ENCODE measurements around the gene PI4KB. TPM values are rescaled to one million over a fixed set of nuclear protein-coding genes. Genes with fewer than 3 reads are reported as not detected.

PI4KB gene
- total and polyA plus RNA-seq, 2 of the 13 experiments (the other 11 are each of a cell fraction or from before 2014, with no cell fraction given) = 19.5 to 29.3 TPM

DNA sequence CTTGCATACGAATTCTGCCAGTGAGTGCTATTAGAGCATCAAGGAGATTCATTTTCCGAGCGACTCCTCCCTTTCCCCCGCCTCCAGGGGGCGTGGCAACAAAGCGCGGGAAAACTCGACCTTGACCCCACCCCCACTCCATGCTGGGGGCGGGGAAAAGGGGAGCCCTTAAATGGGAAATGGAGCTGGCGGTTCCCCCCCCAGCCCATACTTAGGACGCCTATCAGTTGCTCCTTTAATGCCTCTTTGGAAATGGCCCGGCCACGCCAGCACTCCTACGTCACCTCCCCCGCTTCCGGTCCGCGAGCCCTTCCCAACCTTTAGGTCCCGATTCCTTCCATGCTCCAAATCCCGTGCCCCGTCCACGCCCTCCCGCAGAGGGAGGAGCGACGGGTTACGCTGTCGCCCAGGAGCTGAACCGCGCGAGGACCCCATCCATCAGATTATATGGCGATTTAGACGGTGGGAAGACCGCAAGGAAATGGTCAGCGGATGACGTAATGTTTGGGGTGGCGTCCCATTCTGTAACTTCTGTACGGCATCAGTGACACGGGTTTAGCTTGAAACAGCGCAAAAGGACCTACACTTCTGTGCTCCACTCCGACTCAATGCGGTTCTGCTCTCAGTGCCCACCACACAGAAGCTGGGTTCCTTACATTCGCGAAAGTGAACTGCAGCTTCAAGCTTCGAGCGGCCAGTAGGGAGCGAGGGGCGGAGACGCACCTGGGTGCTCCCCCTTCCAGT lies 45.8 kb downstream of the PI4KB start:
- ATAC-seq (peak; percentile 36), FAIRE-seq (peak; percentile 94), DNase-seq (ENCODE audit: low spot score) (peak; percentile 95)
- peak overlapping the region; percentile 60 to 77 (median 62) for H3K4me3 ChIP-seq (replicated peaks in 1 of 3; ENCODE audit: insufficient read depth in 1 of 3, low read depth in 2 of 3, low read length in 3 of 3)
- peak overlapping the region; percentile 98 for H3K27ac ChIP-seq (ENCODE audit: extremely low read length, insufficient read depth, low read length)
- in situ Hi-C loops (cut with HindIII; ENCODE audit: extremely low pct_ligation_motif_present, low pct_unique_long_range_greater_than_20kb) = no loop called here
- 0% methylated on average over 12 of the region's 48 CpGs for WGBS (ENCODE audit: low lambda C conversion rate)
- TSS peak; percentile 93 for BruUV-seq (replicated peaks)
- H3K27me3 ChIP-seq (ENCODE audit: control insufficient read depth in 1 of 2, insufficient read depth in 2 of 2, low read length in 2 of 2) = no peaks in the 10 kb centered on the region; a peak in 1 of 5 replicates
- peaks cover 29% of the 10 kb centered on the region for H3K79me2 ChIP-seq (ENCODE audit: insufficient read depth, low read length)
- H3K4me2 ChIP-seq (ENCODE audit: low read depth, low read length) = peak overlapping the region; percentile 78
- H3K36me3 ChIP-seq (replicated peaks in 1 of 2; ENCODE audit: control insufficient read depth in 1 of 2, insufficient read depth in 2 of 2, low read length in 2 of 2) = peaks cover 5 to 12% of the 10 kb centered on the region in 2 experiments
- ChIA-PET CTCF (ENCODE audit: low intra/inter-chr PET ratio, low total read pairs) (no interaction called here), POLR2A (interaction anchor here (0.7 to 3.9 kb wide), 26 partner anchors 8 to 330 kb away, joined by 3 to 71 read pairs (median 4); partner anchors contain the start of genes C1orf56, CGN, PI4KB and PSMD4)
- no peaks in the 10 kb centered on the region for H3K9me3 ChIP-seq (ENCODE audit: low read length)
- intact Hi-C loops (cut with micrococcal nuclease; ENCODE audit: unreplicated experiment) = loop anchor here (1.0 to 2.0 kb wide), 3 partner anchors 27 to 83 kb away; partner anchors contain the start of genes PI4KB, PIP5K1A and PSMD4
- peak overlapping the region; percentile 59 for H2AFZ ChIP-seq (ENCODE audit: low read length)
- peaks cover 7% of the 10 kb centered on the region; the same call in 1 of the 2 replicates for H4K20me1 ChIP-seq (ENCODE audit: insufficient read depth, low read length)
- peak overlapping the region; percentile 95 for H3K9ac ChIP-seq (ENCODE audit: insufficient read depth, low read depth, low read length)
- peaks cover 22% of the 10 kb centered on the region for H3K4me1 ChIP-seq (ENCODE audit: insufficient read depth, low read length)
- TF ChIP-seq, protein P1, sequence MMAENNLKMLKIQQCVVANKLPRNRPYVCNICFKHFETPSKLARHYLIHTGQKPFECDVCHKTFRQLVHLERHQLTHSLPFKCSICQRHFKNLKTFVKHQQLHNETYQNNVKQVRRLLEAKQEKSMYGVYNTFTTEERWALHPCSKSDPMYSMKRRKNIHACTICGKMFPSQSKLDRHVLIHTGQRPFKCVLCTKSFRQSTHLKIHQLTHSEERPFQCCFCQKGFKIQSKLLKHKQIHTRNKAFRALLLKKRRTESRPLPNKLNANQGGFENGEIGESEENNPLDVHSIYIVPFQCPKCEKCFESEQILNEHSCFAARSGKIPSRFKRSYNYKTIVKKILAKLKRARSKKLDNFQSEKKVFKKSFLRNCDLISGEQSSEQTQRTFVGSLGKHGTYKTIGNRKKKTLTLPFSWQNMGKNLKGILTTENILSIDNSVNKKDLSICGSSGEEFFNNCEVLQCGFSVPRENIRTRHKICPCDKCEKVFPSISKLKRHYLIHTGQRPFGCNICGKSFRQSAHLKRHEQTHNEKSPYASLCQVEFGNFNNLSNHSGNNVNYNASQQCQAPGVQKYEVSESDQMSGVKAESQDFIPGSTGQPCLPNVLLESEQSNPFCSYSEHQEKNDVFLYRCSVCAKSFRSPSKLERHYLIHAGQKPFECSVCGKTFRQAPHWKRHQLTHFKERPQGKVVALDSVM (CRISPR knock-in tag; IDR thresholded peaks at IDR 0.05) = peak; percentile 62; the same call in 1 of the 2 replicates
- TF ChIP-seq, protein P2, sequence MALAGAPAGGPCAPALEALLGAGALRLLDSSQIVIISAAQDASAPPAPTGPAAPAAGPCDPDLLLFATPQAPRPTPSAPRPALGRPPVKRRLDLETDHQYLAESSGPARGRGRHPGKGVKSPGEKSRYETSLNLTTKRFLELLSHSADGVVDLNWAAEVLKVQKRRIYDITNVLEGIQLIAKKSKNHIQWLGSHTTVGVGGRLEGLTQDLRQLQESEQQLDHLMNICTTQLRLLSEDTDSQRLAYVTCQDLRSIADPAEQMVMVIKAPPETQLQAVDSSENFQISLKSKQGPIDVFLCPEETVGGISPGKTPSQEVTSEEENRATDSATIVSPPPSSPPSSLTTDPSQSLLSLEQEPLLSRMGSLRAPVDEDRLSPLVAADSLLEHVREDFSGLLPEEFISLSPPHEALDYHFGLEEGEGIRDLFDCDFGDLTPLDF (CRISPR knock-in tag; IDR thresholded peaks at IDR 0.05) = peak; percentile 96
- TF ChIP-seq MEF2D (CRISPR knock-in tag; IDR thresholded peaks at IDR 0.05) (peak; percentile 78), ATF7-NPFF (CRISPR knock-in tag; IDR thresholded peaks at IDR 0.05; ENCODE audit: low read depth) (peak; percentile 58), FOSL1 (CRISPR knock-in tag; IDR thresholded peaks at IDR 0.05; ENCODE audit: borderline replicate concordance) (no peak), NCOR1 (IDR thresholded peaks at IDR 0.05; ENCODE audit: borderline replicate concordance, low read length) (peak; percentile 69; the same call in 1 of the 2 replicates), ZNF746 (CRISPR knock-in tag; IDR thresholded peaks at IDR 0.05) (peak; percentile 53; the same call in 1 of the 2 replicates), IRF2 (CRISPR knock-in tag; IDR thresholded peaks at IDR 0.05) (no peak; the same call in 1 of the 2 replicates), SMARCC2 (IDR thresholded peaks at IDR 0.05) (no peak)
- TF ChIP-seq, protein P3, sequence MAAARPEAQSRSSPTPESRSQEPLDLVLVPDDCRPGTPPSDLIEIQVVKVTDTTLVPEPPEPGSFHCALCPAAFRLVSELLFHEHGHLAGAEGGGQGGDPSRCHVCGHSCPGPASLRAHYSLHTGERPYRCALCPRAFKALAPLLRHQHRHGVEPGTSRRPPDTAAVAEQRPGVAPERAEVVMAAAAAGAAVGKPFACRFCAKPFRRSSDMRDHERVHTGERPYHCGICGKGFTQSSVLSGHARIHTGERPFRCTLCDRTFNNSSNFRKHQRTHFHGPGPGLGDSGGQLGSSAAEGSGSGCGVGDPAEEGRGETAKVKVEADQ (CRISPR knock-in tag; IDR thresholded peaks at IDR 0.05; ENCODE audit: borderline replicate concordance) = peak; percentile 27; the same call in 1 of the 2 replicates
- TF ChIP-seq, protein P4, sequence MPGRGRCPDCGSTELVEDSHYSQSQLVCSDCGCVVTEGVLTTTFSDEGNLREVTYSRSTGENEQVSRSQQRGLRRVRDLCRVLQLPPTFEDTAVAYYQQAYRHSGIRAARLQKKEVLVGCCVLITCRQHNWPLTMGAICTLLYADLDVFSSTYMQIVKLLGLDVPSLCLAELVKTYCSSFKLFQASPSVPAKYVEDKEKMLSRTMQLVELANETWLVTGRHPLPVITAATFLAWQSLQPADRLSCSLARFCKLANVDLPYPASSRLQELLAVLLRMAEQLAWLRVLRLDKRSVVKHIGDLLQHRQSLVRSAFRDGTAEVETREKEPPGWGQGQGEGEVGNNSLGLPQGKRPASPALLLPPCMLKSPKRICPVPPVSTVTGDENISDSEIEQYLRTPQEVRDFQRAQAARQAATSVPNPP (CRISPR knock-in tag; IDR thresholded peaks at IDR 0.05) = peak; percentile 63; the same call in 1 of the 2 replicates
- TF ChIP-seq, protein P5, sequence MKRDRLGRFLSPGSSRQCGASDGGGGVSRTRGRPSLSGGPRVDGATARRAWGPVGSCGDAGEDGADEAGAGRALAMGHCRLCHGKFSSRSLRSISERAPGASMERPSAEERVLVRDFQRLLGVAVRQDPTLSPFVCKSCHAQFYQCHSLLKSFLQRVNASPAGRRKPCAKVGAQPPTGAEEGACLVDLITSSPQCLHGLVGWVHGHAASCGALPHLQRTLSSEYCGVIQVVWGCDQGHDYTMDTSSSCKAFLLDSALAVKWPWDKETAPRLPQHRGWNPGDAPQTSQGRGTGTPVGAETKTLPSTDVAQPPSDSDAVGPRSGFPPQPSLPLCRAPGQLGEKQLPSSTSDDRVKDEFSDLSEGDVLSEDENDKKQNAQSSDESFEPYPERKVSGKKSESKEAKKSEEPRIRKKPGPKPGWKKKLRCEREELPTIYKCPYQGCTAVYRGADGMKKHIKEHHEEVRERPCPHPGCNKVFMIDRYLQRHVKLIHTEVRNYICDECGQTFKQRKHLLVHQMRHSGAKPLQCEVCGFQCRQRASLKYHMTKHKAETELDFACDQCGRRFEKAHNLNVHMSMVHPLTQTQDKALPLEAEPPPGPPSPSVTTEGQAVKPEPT (CRISPR knock-in tag; IDR thresholded peaks at IDR 0.05; ENCODE audit: low read depth) = peak; percentile 20; the same call in 1 of the 2 replicates
- TF ChIP-seq, protein P6, sequence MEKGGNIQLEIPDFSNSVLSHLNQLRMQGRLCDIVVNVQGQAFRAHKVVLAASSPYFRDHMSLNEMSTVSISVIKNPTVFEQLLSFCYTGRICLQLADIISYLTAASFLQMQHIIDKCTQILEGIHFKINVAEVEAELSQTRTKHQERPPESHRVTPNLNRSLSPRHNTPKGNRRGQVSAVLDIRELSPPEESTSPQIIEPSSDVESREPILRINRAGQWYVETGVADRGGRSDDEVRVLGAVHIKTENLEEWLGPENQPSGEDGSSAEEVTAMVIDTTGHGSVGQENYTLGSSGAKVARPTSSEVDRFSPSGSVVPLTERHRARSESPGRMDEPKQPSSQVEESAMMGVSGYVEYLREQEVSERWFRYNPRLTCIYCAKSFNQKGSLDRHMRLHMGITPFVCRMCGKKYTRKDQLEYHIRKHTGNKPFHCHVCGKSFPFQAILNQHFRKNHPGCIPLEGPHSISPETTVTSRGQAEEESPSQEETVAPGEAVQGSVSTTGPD (CRISPR knock-in tag; IDR thresholded peaks at IDR 0.05) = no peak

Measured in HepG2 (cell line).